Measurements from ENCODE around the gene CIAO3.

GRCh38 chr16:700684-701584 is 39.9 kb downstream of the CIAO3 start:
- TF ChIP-seq USF2 (IDR thresholded peaks at IDR 0.05; ENCODE audit: borderline replicate concordance, low read depth, low read length) (no peak), GABPA (IDR thresholded peaks at IDR 0.05; ENCODE audit: low read depth) (no peak), TCF7 (IDR thresholded peaks at IDR 0.05; ENCODE audit: borderline replicate concordance) (no peak), HDGF (IDR thresholded peaks at IDR 0.05) (no peak)

Data from GM12878 (cell line).